Neural cell (in vitro differentiated cells): ENCODE measurements around the gene EVA1A. TPM values are rescaled to one million over a fixed set of nuclear protein-coding genes. Genes with fewer than 3 reads are reported as not detected.

Experiments used
- H2AFZ ChIP-seq: fragments of 200-600, 300-800 bp; sonication (generic), shearing (Covaris generic); 2 replicates; pipeline ENCODE4 v1.6.0; 2014; ENCODE audit warnings: low read depth, mild to moderate bottlenecking, antibody characterized with exemption, low read length, moderate library complexity
- H3F3A ChIP-seq: fragments of 200-600 bp; shearing (Covaris generic); 2 replicates; pipeline ENCODE4 v1.6.1; 2016; ENCODE audit warnings: mild to moderate bottlenecking, moderate library complexity, mixed read lengths, antibody characterized with exemption, low read length; ENCODE audit not compliant: insufficient read depth, poor library complexity, severe bottlenecking
- H3K27ac ChIP-seq: fragments of 200-600, 300-800 bp; sonication (generic), shearing (Covaris generic); 2 replicates; pipeline ENCODE4 v1.5.1; 2014; ENCODE audit warnings: mild to moderate bottlenecking, low read length, moderate library complexity
- H3K27me3 ChIP-seq: fragments of 300-800, 200-600 bp; sonication (generic), shearing (Covaris generic); 2 replicates; pipeline ENCODE4 v1.6.0; 2014; ENCODE audit warnings: mild to moderate bottlenecking, low read depth, low read length, moderate library complexity; ENCODE audit not compliant: insufficient read depth
- H3K36me3 ChIP-seq: fragments of 300-800, 200-600 bp; sonication (generic), shearing (Covaris generic); 2 replicates; pipeline ENCODE4 v1.5.1; 2014; ENCODE audit warnings: mild to moderate bottlenecking, antibody characterized with exemption, low read length, moderate library complexity; ENCODE audit not compliant: insufficient read depth
- H3K4me2 ChIP-seq: fragments of 300-800, 200-600 bp; sonication (generic), shearing (Covaris generic); 2 replicates; pipeline ENCODE4 v1.6.0; 2014; ENCODE audit warnings: mild to moderate bottlenecking, low read length
- H3K4me3 ChIP-seq: fragments of 300-800, 200-600 bp; sonication (generic), shearing (Covaris generic); 2 replicates; pipeline ENCODE4 v1.5.1; 2014; ENCODE audit warnings: mild to moderate bottlenecking, low read length, moderate library complexity
- H3K79me2 ChIP-seq: fragments of 200-600 bp; shearing (Covaris generic); replicated peaks from 2 replicates; pipeline ENCODE4 v1.6.0; 2014; ENCODE audit warnings: mild to moderate bottlenecking, low read length, moderate library complexity; ENCODE audit not compliant: insufficient read depth
- H3K9ac ChIP-seq: fragments of 300-800, 200-600 bp; sonication (generic), shearing (Covaris generic); 2 replicates; pipeline ENCODE4 v1.6.1; 2016; ENCODE audit warnings: mild to moderate bottlenecking, low read length, mixed read lengths
- H3K9me2 ChIP-seq: fragments of 200-600 bp; shearing (Covaris generic); 2 replicates; pipeline ENCODE4 v1.6.1; 2016; ENCODE audit warnings: mild to moderate bottlenecking, low read length, mixed read lengths; ENCODE audit not compliant: insufficient read depth
- H3K9me3 ChIP-seq: fragments of 200-600, 300-800 bp; sonication (generic), shearing (Covaris generic); 2 replicates; pipeline ENCODE4 v1.6.1; 2016; ENCODE audit warnings: mild to moderate bottlenecking, mixed run types, low read length, moderate library complexity, mixed read lengths
- H4K20me1 ChIP-seq: fragments of 200-600 bp; shearing (Covaris generic); 2 replicates; pipeline ENCODE4 v1.6.1; 2016; ENCODE audit warnings: mild to moderate bottlenecking, mixed run types; ENCODE audit not compliant: insufficient read depth
- EP300 ChIP-seq: fragments of 450-650 bp; conservative IDR thresholded peaks from 2 replicates; pipeline ENCODE4 v1.6.1; 2014; ENCODE audit warnings: antibody characterized with exemption, mild to moderate bottlenecking, moderate library complexity; ENCODE audit not compliant: poor library complexity, severe bottlenecking
- EZH2 ChIP-seq: fragments of 200-600, 300-800 bp; shearing (Covaris generic), sonication (generic); IDR thresholded peaks from 2 replicates; pipeline ENCODE4 v1.6.1; 2014; ENCODE audit warnings: antibody characterized with exemption, low read length, borderline replicate concordance, mild to moderate bottlenecking; ENCODE audit not compliant: insufficient read depth, poor library complexity, severe bottlenecking
- MXI1 ChIP-seq: fragments of 450-650 bp; conservative IDR thresholded peaks from 2 replicates; pipeline ENCODE4 v1.6.1; 2014; ENCODE audit warnings: antibody characterized with exemption, mild to moderate bottlenecking; ENCODE audit not compliant: poor library complexity, severe bottlenecking
- POLR2AphosphoS5 ChIP-seq: IDR thresholded peaks from 2 replicates; pipeline ENCODE4 v1.6.1; 2012
- RAD21 ChIP-seq: fragments of 450-650 bp; conservative IDR thresholded peaks from 2 replicates; pipeline ENCODE4 v1.6.1; 2014; ENCODE audit warnings: antibody characterized with exemption, mild to moderate bottlenecking, moderate library complexity
- SMC3 ChIP-seq: fragments of 450-650 bp; conservative IDR thresholded peaks from 2 replicates; pipeline ENCODE4 v1.6.1; 2014; ENCODE audit warnings: antibody characterized with exemption, mild to moderate bottlenecking, moderate library complexity; ENCODE audit not compliant: poor library complexity
- TAF1 ChIP-seq: IDR thresholded peaks from 2 replicates; pipeline ENCODE4 v1.6.1; 2012; ENCODE audit warnings: low read depth
- polyA plus RNA-seq: library from polyadenylated mRNA; depleted of rRNA; stranded (reverse); fragments of >200 nt; gene quantifications from 2 replicates; pipeline ENCODE4 v1.2.3, GENCODE V29; 2014
- TF ChIP-seq, protein P1 (sequence below): fragments of 450-650 bp; IDR thresholded peaks from 2 replicates; pipeline ENCODE4 v1.5.1; 2014; ENCODE audit warnings: antibody characterized with exemption, mild to moderate bottlenecking, moderate library complexity; ENCODE audit not compliant: poor library complexity, severe bottlenecking
- TF ChIP-seq, protein P2 (sequence below): IDR thresholded peaks from 2 replicates; pipeline ENCODE4 v1.6.1; 2012; ENCODE audit warnings: borderline replicate concordance

EVA1A gene
- polyA plus RNA-seq, 1 donor from 2014 or later = not detected

DNA sequence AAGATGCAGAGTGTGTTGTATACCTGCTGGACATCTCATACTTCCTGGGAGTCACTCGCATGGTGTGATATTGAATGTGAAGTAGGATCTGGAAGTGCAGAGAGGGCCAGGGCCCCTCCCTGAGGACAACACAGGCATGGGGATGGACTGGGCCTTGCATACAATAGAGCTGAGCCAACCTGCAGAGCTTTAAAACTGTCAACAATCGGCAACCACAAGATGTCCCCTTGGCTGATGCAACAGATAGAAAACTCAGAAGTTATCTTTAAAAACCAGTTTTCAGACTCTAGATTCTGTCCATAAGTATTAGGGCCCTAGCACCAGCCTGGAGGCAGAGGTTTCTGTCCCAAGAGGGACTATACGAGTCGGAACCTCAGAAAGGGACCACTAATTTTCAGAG, 19.7 kb downstream of the EVA1A start:
- H3K36me3 ChIP-seq = no peaks in the 10 kb centered on the region
- no peaks in the 10 kb centered on the region for H3K9me3 ChIP-seq
- H3K27ac ChIP-seq = no peak overlapping the region
- no peaks in the 10 kb centered on the region for H3K79me2 ChIP-seq
- H2AFZ ChIP-seq = no peak overlapping the region
- TF ChIP-seq SMC3 = no peak
- TF ChIP-seq MXI1 = no peak
- TF ChIP-seq TAF1 = no peak
- no peak for TF ChIP-seq EZH2
- TF ChIP-seq POLR2AphosphoS5 = no peak
- TF ChIP-seq EP300 = no peak
- no peak for TF ChIP-seq RAD21
- TF ChIP-seq, protein P1, sequence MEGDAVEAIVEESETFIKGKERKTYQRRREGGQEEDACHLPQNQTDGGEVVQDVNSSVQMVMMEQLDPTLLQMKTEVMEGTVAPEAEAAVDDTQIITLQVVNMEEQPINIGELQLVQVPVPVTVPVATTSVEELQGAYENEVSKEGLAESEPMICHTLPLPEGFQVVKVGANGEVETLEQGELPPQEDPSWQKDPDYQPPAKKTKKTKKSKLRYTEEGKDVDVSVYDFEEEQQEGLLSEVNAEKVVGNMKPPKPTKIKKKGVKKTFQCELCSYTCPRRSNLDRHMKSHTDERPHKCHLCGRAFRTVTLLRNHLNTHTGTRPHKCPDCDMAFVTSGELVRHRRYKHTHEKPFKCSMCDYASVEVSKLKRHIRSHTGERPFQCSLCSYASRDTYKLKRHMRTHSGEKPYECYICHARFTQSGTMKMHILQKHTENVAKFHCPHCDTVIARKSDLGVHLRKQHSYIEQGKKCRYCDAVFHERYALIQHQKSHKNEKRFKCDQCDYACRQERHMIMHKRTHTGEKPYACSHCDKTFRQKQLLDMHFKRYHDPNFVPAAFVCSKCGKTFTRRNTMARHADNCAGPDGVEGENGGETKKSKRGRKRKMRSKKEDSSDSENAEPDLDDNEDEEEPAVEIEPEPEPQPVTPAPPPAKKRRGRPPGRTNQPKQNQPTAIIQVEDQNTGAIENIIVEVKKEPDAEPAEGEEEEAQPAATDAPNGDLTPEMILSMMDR = no peak
- TF ChIP-seq, protein P2, sequence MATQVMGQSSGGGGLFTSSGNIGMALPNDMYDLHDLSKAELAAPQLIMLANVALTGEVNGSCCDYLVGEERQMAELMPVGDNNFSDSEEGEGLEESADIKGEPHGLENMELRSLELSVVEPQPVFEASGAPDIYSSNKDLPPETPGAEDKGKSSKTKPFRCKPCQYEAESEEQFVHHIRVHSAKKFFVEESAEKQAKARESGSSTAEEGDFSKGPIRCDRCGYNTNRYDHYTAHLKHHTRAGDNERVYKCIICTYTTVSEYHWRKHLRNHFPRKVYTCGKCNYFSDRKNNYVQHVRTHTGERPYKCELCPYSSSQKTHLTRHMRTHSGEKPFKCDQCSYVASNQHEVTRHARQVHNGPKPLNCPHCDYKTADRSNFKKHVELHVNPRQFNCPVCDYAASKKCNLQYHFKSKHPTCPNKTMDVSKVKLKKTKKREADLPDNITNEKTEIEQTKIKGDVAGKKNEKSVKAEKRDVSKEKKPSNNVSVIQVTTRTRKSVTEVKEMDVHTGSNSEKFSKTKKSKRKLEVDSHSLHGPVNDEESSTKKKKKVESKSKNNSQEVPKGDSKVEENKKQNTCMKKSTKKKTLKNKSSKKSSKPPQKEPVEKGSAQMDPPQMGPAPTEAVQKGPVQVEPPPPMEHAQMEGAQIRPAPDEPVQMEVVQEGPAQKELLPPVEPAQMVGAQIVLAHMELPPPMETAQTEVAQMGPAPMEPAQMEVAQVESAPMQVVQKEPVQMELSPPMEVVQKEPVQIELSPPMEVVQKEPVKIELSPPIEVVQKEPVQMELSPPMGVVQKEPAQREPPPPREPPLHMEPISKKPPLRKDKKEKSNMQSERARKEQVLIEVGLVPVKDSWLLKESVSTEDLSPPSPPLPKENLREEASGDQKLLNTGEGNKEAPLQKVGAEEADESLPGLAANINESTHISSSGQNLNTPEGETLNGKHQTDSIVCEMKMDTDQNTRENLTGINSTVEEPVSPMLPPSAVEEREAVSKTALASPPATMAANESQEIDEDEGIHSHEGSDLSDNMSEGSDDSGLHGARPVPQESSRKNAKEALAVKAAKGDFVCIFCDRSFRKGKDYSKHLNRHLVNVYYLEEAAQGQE = no peak
- H3F3A ChIP-seq = no peaks in the 10 kb centered on the region
- no peaks in the 10 kb centered on the region for H3K27me3 ChIP-seq
- H3K9ac ChIP-seq = no peak overlapping the region
- no peak overlapping the region for H3K4me2 ChIP-seq
- H4K20me1 ChIP-seq = no peaks in the 10 kb centered on the region
- H3K9me2 ChIP-seq = no peaks in the 10 kb centered on the region
- no peak overlapping the region for H3K4me3 ChIP-seq

DNA sequence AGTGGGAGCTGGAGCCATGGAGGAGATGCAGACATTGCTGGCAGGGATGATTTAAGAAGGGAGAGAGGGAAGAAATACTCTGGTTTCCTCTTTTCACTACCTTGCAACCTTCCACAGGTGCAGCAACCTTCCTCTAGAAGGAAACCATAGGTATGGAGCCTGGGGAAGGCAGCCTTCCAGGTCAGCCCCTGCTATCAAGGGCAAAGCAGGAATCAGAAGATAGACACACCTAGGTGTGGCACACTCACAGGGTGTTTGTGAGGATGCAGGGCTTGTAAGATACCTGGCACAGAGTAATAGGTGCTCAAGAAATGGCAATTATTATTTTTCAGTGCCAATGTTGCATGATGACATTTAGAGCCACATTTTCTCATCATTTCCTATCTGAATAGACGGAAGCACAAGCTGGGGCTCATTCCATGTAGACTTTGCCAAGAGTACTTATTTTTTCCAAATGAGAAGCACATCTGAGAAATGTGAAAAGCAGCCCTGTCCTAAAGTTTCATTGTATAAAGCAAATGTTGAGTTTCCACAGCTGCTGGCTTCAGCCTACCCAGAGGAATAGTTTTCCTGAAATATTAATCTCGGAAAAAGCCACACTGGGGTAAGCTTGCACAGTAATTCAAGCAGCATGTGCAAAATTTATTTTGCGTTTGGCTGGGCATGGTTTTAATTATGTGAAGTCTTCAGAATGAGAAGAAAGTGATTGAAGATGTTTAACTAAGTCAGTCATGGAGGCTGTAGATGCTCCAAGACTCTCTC, 20.6 kb downstream of the EVA1A start:
- Histone ChIP-seq H2AFZ (no peak overlapping the region), H4K20me1 (no peaks in the 10 kb centered on the region), H3K4me2 (no peak overlapping the region)

More for the DNA sequence above, 20.6 kb downstream of the EVA1A start:
- Histone ChIP-seq H3F3A (no peaks in the 10 kb centered on the region), H3K27me3 (no peaks in the 10 kb centered on the region), H3K9ac (no peak overlapping the region), H3K4me3 (no peak overlapping the region), H3K79me2 (no peaks in the 10 kb centered on the region), H3K9me3 (no peaks in the 10 kb centered on the region), H3K36me3 (no peaks in the 10 kb centered on the region), H3K9me2 (no peaks in the 10 kb centered on the region), H3K27ac (no peak overlapping the region)
- no peak for TF ChIP-seq TAF1
- TF ChIP-seq, protein P2 = no peak
- TF ChIP-seq MXI1 = no peak
- TF ChIP-seq EZH2 = no peak
